H9 (cell line): ENCODE measurements around the gene DGKD. TPM values are rescaled to one million over a fixed set of nuclear protein-coding genes. Genes with fewer than 3 reads are reported as not detected.

ENCODE experiments used
- DNase-seq: peaks from one replicate; pipeline ENCODE4 v3.0.0-alpha.2; 2017
- H2AFZ ChIP-seq: one replicate; pipeline ENCODE4 v1.6.1; 2013; ENCODE audit warnings: mild to moderate bottlenecking, low read length, control low read depth, moderate library complexity
- H2AK5ac ChIP-seq: 2 replicates; pipeline ENCODE4 v1.6.1; 2013; ENCODE audit warnings: low read length, control low read depth, mixed read lengths; ENCODE audit not compliant: insufficient read length
- H2BK120ac ChIP-seq: one replicate; pipeline ENCODE4 v1.6.1; 2013; ENCODE audit warnings: low read depth, mild to moderate bottlenecking, low read length, control low read depth, inconsistent platforms; ENCODE audit not compliant: poor library complexity, severe bottlenecking
- H2BK12ac ChIP-seq: 2 replicates; pipeline ENCODE4 v1.6.1; 2013; ENCODE audit warnings: low read length, control low read depth, mixed read lengths, low read depth; ENCODE audit not compliant: insufficient read length
- H2BK15ac ChIP-seq: 2 replicates; pipeline ENCODE4 v1.6.1; 2013; ENCODE audit warnings: low read depth, low read length, control low read depth
- H2BK20ac ChIP-seq: one replicate; pipeline ENCODE4 v1.6.1; 2013; ENCODE audit warnings: low read depth, mild to moderate bottlenecking, low read length, control low read depth, inconsistent platforms; ENCODE audit not compliant: poor library complexity, severe bottlenecking
- H2BK5ac ChIP-seq: 2 replicates; pipeline ENCODE4 v1.6.1; 2013; ENCODE audit warnings: low read length, control low read depth, mixed read lengths; ENCODE audit not compliant: insufficient read length
- H3K14ac ChIP-seq: 2 replicates; pipeline ENCODE4 v1.6.1; 2013; ENCODE audit warnings: low read length, control low read depth; ENCODE audit not compliant: insufficient read depth
- H3K18ac ChIP-seq: 2 replicates; pipeline ENCODE4 v1.6.1; 2013; ENCODE audit warnings: low read depth, mild to moderate bottlenecking, mixed read lengths, low read length, control low read depth; ENCODE audit not compliant: insufficient read length
- H3K23ac ChIP-seq: 2 replicates; pipeline ENCODE4 v1.6.1; 2013; ENCODE audit warnings: low read length, control low read depth, mixed read lengths, low read depth; ENCODE audit not compliant: insufficient read length
- H3K23me2 ChIP-seq: 2 replicates; pipeline ENCODE4 v1.6.1; 2013; ENCODE audit warnings: low read depth, mild to moderate bottlenecking, mixed read lengths, low read length, control low read depth; ENCODE audit not compliant: insufficient read length, poor library complexity, severe bottlenecking
- H3K27ac ChIP-seq: 2 replicates; pipeline ENCODE4 v1.5.1; 2013; ENCODE audit warnings: low read length, control low read depth, mixed read lengths, low read depth; ENCODE audit not compliant: insufficient read length
- H3K27me3 ChIP-seq: 2 replicates; pipeline ENCODE4 v1.6.1; 2013; ENCODE audit warnings: low read length, control low read depth, inconsistent platforms; ENCODE audit not compliant: insufficient read depth
- H3K4ac ChIP-seq: 2 replicates; pipeline ENCODE4 v1.6.1; 2013; ENCODE audit warnings: low read depth, mild to moderate bottlenecking, control low read depth, inconsistent platforms, low read length, moderate library complexity
- H3K4me1 ChIP-seq: 2 replicates; pipeline ENCODE4 v1.6.1; 2013; ENCODE audit warnings: low read length, control low read depth, inconsistent platforms; ENCODE audit not compliant: insufficient read depth
- H3K4me2 ChIP-seq: 2 replicates; pipeline ENCODE4 v1.6.1; 2013; ENCODE audit warnings: low read length, control low read depth, mixed read lengths; ENCODE audit not compliant: insufficient read length, insufficient read depth
- H3K56ac ChIP-seq: 2 replicates; pipeline ENCODE4 v1.6.1; 2013; ENCODE audit warnings: low read depth, mild to moderate bottlenecking, mixed read lengths, low read length, control low read depth; ENCODE audit not compliant: insufficient read length
- H3K79me1 ChIP-seq: 2 replicates; pipeline ENCODE4 v1.6.1; 2013; ENCODE audit warnings: low read depth, mild to moderate bottlenecking, moderate library complexity, low read length, control low read depth, inconsistent platforms; ENCODE audit not compliant: insufficient read depth, poor library complexity, severe bottlenecking
- H3K79me2 ChIP-seq: 2 replicates; pipeline ENCODE4 v1.6.1; 2013; ENCODE audit warnings: low read length, control low read depth, inconsistent platforms; ENCODE audit not compliant: insufficient read depth
- H3K9ac ChIP-seq: 2 replicates; pipeline ENCODE4 v1.6.1; 2013; ENCODE audit warnings: low read length, control low read depth, mixed read lengths; ENCODE audit not compliant: insufficient read length; ENCODE audit errors: extremely low read depth
- H3K9me3 ChIP-seq: one replicate; pipeline ENCODE4 v1.6.1; 2013; ENCODE audit warnings: low read depth, low read length, inconsistent platforms; ENCODE audit not compliant: control insufficient read depth
- H3T11ph ChIP-seq: one replicate; pipeline ENCODE4 v1.6.1; 2013; ENCODE audit warnings: mild to moderate bottlenecking, low read length, control low read depth, inconsistent platforms
- H4K20me1 ChIP-seq: one replicate; pipeline ENCODE4 v1.6.1; 2013; ENCODE audit not compliant: control insufficient read depth, insufficient read length, insufficient read depth
- H4K5ac ChIP-seq: 2 replicates; pipeline ENCODE4 v1.6.1; 2013; ENCODE audit warnings: low read depth, mild to moderate bottlenecking, mixed read lengths, low read length, control low read depth; ENCODE audit not compliant: insufficient read length
- H4K8ac ChIP-seq: replicated peaks from 2 replicates; pipeline ENCODE4 v1.6.1; 2013; ENCODE audit warnings: low read length, control low read depth, mixed read lengths, low read depth; ENCODE audit not compliant: insufficient read length
- H4K91ac ChIP-seq: 2 replicates; pipeline ENCODE4 v1.6.1; 2013; ENCODE audit warnings: low read depth, mild to moderate bottlenecking, moderate library complexity, mixed read lengths, low read length, control low read depth; ENCODE audit not compliant: insufficient read length
- H3K27ac Mint-ChIP-seq, 3 experiments: 2 replicates in 2 of 3; 3 replicates in 1 of 3; pipeline ENCODE4 v1.8.0; 2020 to 2021; ENCODE audit warnings: mixed read lengths in 3 of 3, mild to moderate bottlenecking in 1 of 3, moderate library complexity in 1 of 3
- H3K27me3 Mint-ChIP-seq: 2 replicates; pipeline ENCODE4 v1.8.0; 2021; ENCODE audit warnings: low read depth, mild to moderate bottlenecking, moderate library complexity, mixed read lengths
- H3K36me3 Mint-ChIP-seq, 3 experiments: 2 replicates in 2 of 3; 3 replicates in 1 of 3; pipeline ENCODE4 v1.8.0; 2020 to 2021; ENCODE audit warnings: low read depth in 3 of 3, mixed read lengths in 3 of 3; ENCODE audit not compliant: insufficient read depth in 1 of 3
- H3K4me1 Mint-ChIP-seq, 2 experiments: 2 replicates each; pipeline ENCODE4 v1.8.0; 2020; ENCODE audit warnings: mixed read lengths in 2 of 2
- H3K4me3 Mint-ChIP-seq, 2 experiments: 2 replicates in 1 of 2; 3 replicates in 1 of 2; pipeline ENCODE4 v1.8.0; 2020 to 2021; ENCODE audit warnings: mild to moderate bottlenecking in 2 of 2, mixed read lengths in 2 of 2, moderate library complexity in 1 of 2
- H3K9me3 Mint-ChIP-seq, 2 experiments: 2 replicates in 1 of 2; 3 replicates in 1 of 2; pipeline ENCODE4 v1.8.0; 2020; ENCODE audit warnings: mild to moderate bottlenecking in 2 of 2, mixed read lengths in 2 of 2, moderate library complexity in 1 of 2
- CTCF ChIP-seq: fragments of 200-600 bp; sonication (generic); conservative IDR thresholded peaks from 3 replicates; pipeline ENCODE4 v1.8.0; 2021; ENCODE audit warnings: antibody characterized with exemption, mild to moderate bottlenecking
- whole genome bisulfite sequencing: extraction: QIAGEN DNeasy Blood & Tissue Kit; methylation state at CpG from one replicate; pipeline ENCODE4 v1.1.7; 2013; ENCODE audit warnings: missing lambda C conversion rate, low lambda C conversion rate, mixed read lengths; ENCODE audit not compliant: insufficient read length; ENCODE audit errors: extremely low coverage; 5-methylcytosine and 5-hydroxymethylcytosine counted together
- total RNA-seq: library from RNA; stranded (reverse); gene quantifications from 2 replicates; pipeline ENCODE4 v1.2.1, GENCODE V29; 2021

The DGKD gene
- total RNA-seq, 1 experiment from 2014 or later: 20.7 TPM

- Histone ChIP-seq H2BK15ac (no peak overlapping the region), H3K79me1 (no peaks in the 10 kb centered on the region), H2BK5ac (no peak overlapping the region), H2AFZ (no peak overlapping the region), H3K9me3 (no peaks in the 10 kb centered on the region), H3K4me2 (no peak overlapping the region), H3K4me1 (no peaks in the 10 kb centered on the region), H2BK20ac (no peak overlapping the region), H2BK120ac (no peak overlapping the region), H3T11ph (no peak overlapping the region), H3K79me2 (no peaks in the 10 kb centered on the region), H3K27me3 (no peaks in the 10 kb centered on the region), H3K4ac (no peak overlapping the region), H3K56ac (no peak overlapping the region), H3K23me2 (no peaks in the 10 kb centered on the region), H4K8ac (no peak overlapping the region), H4K20me1 (no peaks in the 10 kb centered on the region), H4K91ac (no peak overlapping the region), H3K27ac (no peak overlapping the region), H3K14ac (no peak overlapping the region), H2AK5ac (no peak overlapping the region), H3K18ac (no peak overlapping the region), H2BK12ac (no peak overlapping the region), H4K5ac (no peak overlapping the region), H3K23ac (no peak overlapping the region), H3K9ac (no peak overlapping the region)
- H3K9me3 Mint-ChIP-seq: no peaks in the 10 kb centered on the region
- peaks cover 9 to 56% (median 44%) of the 10 kb centered on the region in 3 experiments; a peak in 6 of 7 replicates for H3K36me3 Mint-ChIP-seq
- peaks cover 0 to 2% of the 10 kb centered on the region in 2 experiments; a peak in 1 of 4 replicates for H3K4me1 Mint-ChIP-seq
- H3K27me3 Mint-ChIP-seq: no peaks in the 10 kb centered on the region
- no peak for DNase-seq
- H3K27ac Mint-ChIP-seq: no peak overlapping the region
- WGBS: no CpG with 5 or more reads among the region's 11 CpGs
- H3K4me3 Mint-ChIP-seq: no peak overlapping the region
- no peak for TF ChIP-seq CTCF
Measured at GRCh38 chr2:233456111-233456510, 101.8 kb downstream of the DGKD start.
